HepG2 (cell line): Measurements from ENCODE around the gene UQCR10. TPM values are rescaled to one million over a fixed set of nuclear protein-coding genes. Genes with fewer than 3 reads are reported as not detected.

Experiments used
- ATAC-seq: fragments of 200-7000 bp; cut with Tn5 transposase; 3 replicates; pipeline ENCODE4 v1.9.1; 2020; ENCODE audit warnings: mild to moderate bottlenecking, moderate library complexity
- BruUV-seq: library from RNA; stranded (reverse); fragments of 400-500 nt; replicated peaks from 2 replicates; lab custom pipeline; 2021; lab: Mats Ljungman, UMichigan
- CTCF ChIA-PET: fragments of 300-600 bp; formaldehyde crosslinking; extraction: SDS; loops from one replicate; lab custom pipeline; 2021; ENCODE audit warnings: low total read pairs, inconsistent platforms, low intra/inter-chr PET ratio; lab: Yijun Ruan, JAX
- POLR2A ChIA-PET: fragments of 350-600 bp; sonication (Branson Sonifier 250); formaldehyde crosslinking; loops from one replicate; lab custom pipeline; 2020; ENCODE audit warnings: antibody characterized with exemption, inconsistent platforms; lab: Yijun Ruan, JAX
- DNase-seq: peaks from one replicate; pipeline ENCODE4 v3.0.0-alpha.2; 2015; ENCODE audit warnings: low spot score
- FAIRE-seq: peaks from 3 replicates; lab custom pipeline; 2011; peaks lifted over from hg19 to GRCh38; lab: Jason Lieb, UNC
- H2AFZ ChIP-seq: one replicate; pipeline ENCODE4 v1.6.1; 2011; ENCODE audit warnings: low read length, inconsistent platforms
- H3K27ac ChIP-seq: fragments of 300-600 bp; 3 replicates; pipeline ENCODE4 v1.8.0; 2011; ENCODE audit warnings: mixed run types, mild to moderate bottlenecking, mixed read lengths, low read length, inconsistent platforms; ENCODE audit not compliant: insufficient read depth; ENCODE audit errors: extremely low read length
- H3K27me3 ChIP-seq, 2 experiments: fragments of 200-600 bp in 1 of 2; 2 replicates in 1 of 2; 3 replicates in 1 of 2; pipeline versions ENCODE4 v1.6.0 to v1.8.0; 2011; ENCODE audit warnings: low read length in 2 of 2, mild to moderate bottlenecking in 2 of 2, moderate library complexity in 2 of 2, inconsistent platforms in 1 of 2; ENCODE audit not compliant: insufficient read depth in 2 of 2, control insufficient read depth in 1 of 2
- H3K36me3 ChIP-seq, 2 experiments: fragments of 200-600 bp in 1 of 2; replicated peaks in 1 of 2; 2 replicates in 1 of 2; 3 replicates in 1 of 2; pipeline versions ENCODE4 v1.5.1 to v1.8.0; 2011; ENCODE audit warnings: low read length in 2 of 2, inconsistent platforms in 1 of 2; ENCODE audit not compliant: insufficient read depth in 2 of 2, control insufficient read depth in 1 of 2
- H3K4me1 ChIP-seq: 2 replicates; pipeline ENCODE4 v1.5.1; 2012; ENCODE audit warnings: low read length, inconsistent platforms; ENCODE audit not compliant: insufficient read depth
- H3K4me2 ChIP-seq: 2 replicates; pipeline ENCODE4 v1.6.0; 2011; ENCODE audit warnings: low read depth, low read length, inconsistent platforms
- H3K4me3 ChIP-seq, 3 experiments: fragments of 200-600 bp in 1 of 3; sonication (generic), shearing (Covaris generic) in 1 of 3; replicated peaks in 1 of 3; 2 replicates each; pipeline ENCODE4 v1.5.1; 2011 to 2016; ENCODE audit warnings: low read length in 3 of 3, inconsistent platforms in 2 of 3, low read depth in 2 of 3, mild to moderate bottlenecking in 2 of 3, control low read depth in 1 of 3, mixed read lengths in 1 of 3; ENCODE audit not compliant: insufficient read depth in 1 of 3
- H3K79me2 ChIP-seq: one replicate; pipeline ENCODE4 v1.6.1; 2011; ENCODE audit warnings: low read length, inconsistent platforms; ENCODE audit not compliant: insufficient read depth
- H3K9ac ChIP-seq: 2 replicates; pipeline ENCODE4 v1.6.0; 2011; ENCODE audit warnings: mild to moderate bottlenecking, low read depth, low read length, inconsistent platforms; ENCODE audit not compliant: insufficient read depth
- H3K9me3 ChIP-seq: 2 replicates; pipeline ENCODE4 v1.5.1; 2012; ENCODE audit warnings: mild to moderate bottlenecking, low read length
- H4K20me1 ChIP-seq: 2 replicates; pipeline ENCODE4 v1.6.0; 2011; ENCODE audit warnings: inconsistent platforms, mild to moderate bottlenecking, low read length, moderate library complexity; ENCODE audit not compliant: insufficient read depth
- FOXK1 ChIP-seq: sonication (generic); formaldehyde crosslinking; IDR thresholded peaks from 2 replicates; pipeline ENCODE4 v1.4.0; 2020; ENCODE audit warnings: low read depth, missing genetic modification reagents, borderline replicate concordance
- HDAC2 ChIP-seq: sonication (generic); formaldehyde crosslinking; IDR thresholded peaks from 2 replicates; pipeline ENCODE4 v1.4.0; 2020; ENCODE audit warnings: missing genetic modification reagents
- MEF2D ChIP-seq: sonication (generic); formaldehyde crosslinking; IDR thresholded peaks from 2 replicates; pipeline ENCODE4 v1.5.1; 2020; ENCODE audit warnings: mild to moderate bottlenecking, missing genetic modification reagents
- RFX3 ChIP-seq: IDR thresholded peaks from 2 replicates; pipeline ENCODE4 v1.6.1; 2016; ENCODE audit warnings: missing biosample characterization, missing genetic modification reagents
- RFXANK ChIP-seq: IDR thresholded peaks from 2 replicates; pipeline ENCODE4 v1.6.1; 2016
- ZNF230 ChIP-seq: sonication (generic); formaldehyde crosslinking; IDR thresholded peaks from 2 replicates; pipeline ENCODE4 v1.4.0; 2020; ENCODE audit warnings: mild to moderate bottlenecking, missing genetic modification reagents
- ZNF34 ChIP-seq: sonication (generic); formaldehyde crosslinking; IDR thresholded peaks from 2 replicates; pipeline ENCODE4 v1.4.0; 2020; ENCODE audit warnings: mild to moderate bottlenecking, missing genetic modification reagents, borderline replicate concordance
- ZNF709 ChIP-seq: sonication (generic); formaldehyde crosslinking; IDR thresholded peaks from 2 replicates; pipeline ENCODE4 v1.5.0; 2020; ENCODE audit warnings: mild to moderate bottlenecking, missing genetic modification reagents
- ZNF891 ChIP-seq: sonication (generic); formaldehyde crosslinking; IDR thresholded peaks from 2 replicates; pipeline ENCODE4 v1.5.0; 2020; ENCODE audit warnings: mild to moderate bottlenecking, missing genetic modification reagents
- WGBS: methylation state at CpG from one replicate; pipeline ENCODE4 v1.1.6; 2017; ENCODE audit warnings: low lambda C conversion rate; 5-methylcytosine and 5-hydroxymethylcytosine counted together
- in situ Hi-C: cut with HindIII; loops from 2 replicates; pipeline ENCODE4 v1.10.0; 2017; ENCODE audit warnings: low pct_unique_long_range_greater_than_20kb; ENCODE audit not compliant: extremely low pct_ligation_motif_present
- intact Hi-C: fragments of 100-400 bp; cut with micrococcal nuclease; formaldehyde crosslinking; loops from one replicate; pipeline ENCODE4 v1.10.0; 2022; ENCODE audit not compliant: unreplicated experiment
- polyA plus RNA-seq, 8 experiments: library from polyadenylated mRNA; depleted of rRNA in 3 of 8; stranded (reverse) in 7 of 8; unstranded in 1 of 8; fragments of >200 nt; fragmentation: Illumina TruSeq in 4 of 8; extraction: Trizol in 4 of 8; gene quantifications; 2 replicates each; pipeline versions ENCODE4 v1.2.1 to v1.2.3, GENCODE V29; 2011 to 2016; ENCODE audit warnings: low read depth in 4 of 8, missing spikeins in 1 of 8, mixed read lengths in 1 of 8; ENCODE audit not compliant: insufficient read depth in 1 of 8
- total RNA-seq, 5 experiments: library from RNA; depleted of rRNA; stranded (reverse); fragments of >200 nt; fragmentation: Illumina TruSeq; extraction: Trizol; gene quantifications; 2 replicates each; pipeline ENCODE4 v1.2.3, GENCODE V29; 2016; ENCODE audit warnings: low read depth in 1 of 5
- TF ChIP-seq, protein P1 (sequence below): sonication (generic); formaldehyde crosslinking; IDR thresholded peaks from 2 replicates; pipeline ENCODE4 v1.5.1; 2020; ENCODE audit warnings: missing genetic modification reagents, mild to moderate bottlenecking, borderline replicate concordance
- TF ChIP-seq, protein P2 (sequence below): sonication (generic); formaldehyde crosslinking; IDR thresholded peaks from 2 replicates; pipeline ENCODE4 v1.5.1; 2020; ENCODE audit warnings: missing genetic modification reagents, mild to moderate bottlenecking, borderline replicate concordance
- TF ChIP-seq, protein P3 (sequence below): sonication (generic); formaldehyde crosslinking; IDR thresholded peaks from 2 replicates; pipeline ENCODE4 v1.5.1; 2020; ENCODE audit warnings: mild to moderate bottlenecking, missing genetic modification reagents, moderate library complexity

The UQCR10 gene
- total and polyA plus RNA-seq, 2 of the 13 experiments (the other 11 are each of a cell fraction or from before 2014, with no cell fraction given) = 225 to 232 TPM

DNA sequence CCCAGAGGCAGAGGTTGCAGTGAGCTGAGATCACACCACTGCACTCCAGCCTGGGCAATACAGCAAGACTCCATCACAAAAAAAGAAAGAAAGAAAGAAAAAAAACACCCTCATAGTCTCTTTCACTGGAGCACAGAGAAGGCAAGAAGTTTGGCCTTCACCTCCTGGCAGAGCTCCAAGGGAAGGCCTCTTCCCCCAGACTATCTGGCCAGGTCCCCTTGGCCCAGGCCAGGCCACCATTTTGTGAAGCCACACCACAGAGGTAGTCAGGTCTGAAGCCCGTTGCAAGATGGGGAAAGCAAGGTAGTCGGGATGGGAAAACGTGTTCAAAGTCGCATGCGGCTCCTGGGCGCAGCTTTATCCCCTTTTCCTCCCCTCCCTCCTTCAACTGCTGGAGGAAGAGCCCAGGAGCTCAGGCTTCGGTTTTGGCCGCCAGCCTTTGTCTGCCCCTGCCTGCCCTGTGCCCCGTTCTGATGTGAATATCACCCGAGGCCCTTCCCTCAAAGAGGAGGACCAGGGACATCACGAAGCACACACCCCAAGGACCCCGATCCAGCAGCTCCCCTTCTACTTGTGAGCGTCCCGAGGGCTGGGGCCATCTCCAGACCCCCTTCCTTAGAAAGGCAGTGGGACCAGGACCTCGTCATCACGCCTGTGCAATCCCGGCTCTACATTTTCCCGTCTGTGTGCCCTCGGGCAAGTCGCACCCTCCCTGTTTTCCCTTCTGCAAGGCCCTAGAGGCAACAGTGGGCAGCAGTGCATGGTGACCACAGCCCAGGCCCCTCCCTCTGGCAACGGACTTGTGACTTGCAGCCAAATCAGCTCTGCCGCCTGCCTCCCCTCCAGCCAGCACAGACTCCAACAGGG, 29.7 kb upstream of the UQCR10 start (continued):
- TF ChIP-seq, protein P1, sequence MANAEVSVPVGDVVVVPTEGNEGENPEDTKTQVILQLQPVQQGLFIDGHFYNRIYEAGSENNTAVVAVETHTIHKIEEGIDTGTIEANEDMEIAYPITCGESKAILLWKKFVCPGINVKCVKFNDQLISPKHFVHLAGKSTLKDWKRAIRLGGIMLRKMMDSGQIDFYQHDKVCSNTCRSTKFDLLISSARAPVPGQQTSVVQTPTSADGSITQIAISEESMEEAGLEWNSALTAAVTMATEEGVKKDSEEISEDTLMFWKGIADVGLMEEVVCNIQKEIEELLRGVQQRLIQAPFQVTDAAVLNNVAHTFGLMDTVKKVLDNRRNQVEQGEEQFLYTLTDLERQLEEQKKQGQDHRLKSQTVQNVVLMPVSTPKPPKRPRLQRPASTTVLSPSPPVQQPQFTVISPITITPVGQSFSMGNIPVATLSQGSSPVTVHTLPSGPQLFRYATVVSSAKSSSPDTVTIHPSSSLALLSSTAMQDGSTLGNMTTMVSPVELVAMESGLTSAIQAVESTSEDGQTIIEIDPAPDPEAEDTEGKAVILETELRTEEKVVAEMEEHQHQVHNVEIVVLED = no peak
- TF ChIP-seq ZNF34 = no peak
- TF ChIP-seq, all 625 proteins: peak for 0

DNA sequence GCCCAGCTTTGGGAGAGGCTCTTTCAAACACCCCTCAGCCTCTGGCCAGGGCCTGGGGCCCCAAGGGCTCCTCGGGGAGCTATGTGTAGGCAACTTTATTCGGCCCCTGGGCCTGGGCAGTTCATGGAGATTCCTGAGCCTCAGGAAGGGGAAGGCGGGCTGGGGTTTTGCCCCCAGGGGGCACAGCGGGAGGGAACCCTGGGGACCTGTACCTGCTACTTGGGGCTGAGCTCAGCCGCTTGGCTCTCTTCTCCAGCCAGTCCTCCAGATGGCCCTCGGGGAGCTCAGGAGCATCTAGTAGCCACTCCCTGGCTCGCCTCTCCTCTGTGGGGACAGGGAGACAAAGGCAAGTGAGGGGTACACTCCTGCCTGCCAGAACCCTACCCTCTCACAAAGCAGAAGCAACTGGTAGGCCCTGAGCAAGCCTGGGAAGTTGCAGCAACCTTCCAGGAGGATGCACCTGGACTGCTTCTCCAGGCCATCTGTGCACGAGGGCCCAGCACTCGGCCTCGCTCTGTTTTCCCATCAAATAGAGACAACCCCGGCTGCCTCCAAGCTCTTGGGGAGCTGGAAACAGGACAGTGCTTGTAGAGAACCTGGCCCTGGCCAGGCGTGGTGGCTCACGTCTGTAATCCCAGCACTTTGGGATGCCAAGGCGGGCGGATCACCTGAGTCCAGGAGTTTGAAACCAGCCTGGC, 28.9 kb upstream of the UQCR10 start:
- Histone ChIP-seq H3K9me3 (no peaks in the 10 kb centered on the region), H3K27ac (no peak overlapping the region), H3K27me3 (no peaks in the 10 kb centered on the region), H2AFZ (no peak overlapping the region), H3K36me3 (peaks cover 3% of the 10 kb centered on the region in 2 experiments; a peak in 3 of 5 replicates), H3K4me2 (no peak overlapping the region), H3K9ac (no peak overlapping the region), H3K4me3 (no peak overlapping the region), H4K20me1 (no peaks in the 10 kb centered on the region), H3K79me2 (no peaks in the 10 kb centered on the region), H3K4me1 (no peaks in the 10 kb centered on the region)
- TF ChIP-seq FOXK1 (CRISPR knock-in tag) = no peak
- TF ChIP-seq, protein P2, sequence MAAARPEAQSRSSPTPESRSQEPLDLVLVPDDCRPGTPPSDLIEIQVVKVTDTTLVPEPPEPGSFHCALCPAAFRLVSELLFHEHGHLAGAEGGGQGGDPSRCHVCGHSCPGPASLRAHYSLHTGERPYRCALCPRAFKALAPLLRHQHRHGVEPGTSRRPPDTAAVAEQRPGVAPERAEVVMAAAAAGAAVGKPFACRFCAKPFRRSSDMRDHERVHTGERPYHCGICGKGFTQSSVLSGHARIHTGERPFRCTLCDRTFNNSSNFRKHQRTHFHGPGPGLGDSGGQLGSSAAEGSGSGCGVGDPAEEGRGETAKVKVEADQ (CRISPR knock-in tag) = no peak
- no peak for TF ChIP-seq ZNF891
- TF ChIP-seq, protein P3, sequence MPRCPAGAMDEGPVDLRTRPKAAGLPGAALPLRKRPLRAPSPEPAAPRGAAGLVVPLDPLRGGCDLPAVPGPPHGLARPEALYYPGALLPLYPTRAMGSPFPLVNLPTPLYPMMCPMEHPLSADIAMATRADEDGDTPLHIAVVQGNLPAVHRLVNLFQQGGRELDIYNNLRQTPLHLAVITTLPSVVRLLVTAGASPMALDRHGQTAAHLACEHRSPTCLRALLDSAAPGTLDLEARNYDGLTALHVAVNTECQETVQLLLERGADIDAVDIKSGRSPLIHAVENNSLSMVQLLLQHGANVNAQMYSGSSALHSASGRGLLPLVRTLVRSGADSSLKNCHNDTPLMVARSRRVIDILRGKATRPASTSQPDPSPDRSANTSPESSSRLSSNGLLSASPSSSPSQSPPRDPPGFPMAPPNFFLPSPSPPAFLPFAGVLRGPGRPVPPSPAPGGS (CRISPR knock-in tag) = no peak
- TF ChIP-seq ZNF230 = no peak
- no peak for TF ChIP-seq ZNF709 (CRISPR knock-in tag)
- no peak for TF ChIP-seq HDAC2 (CRISPR knock-in tag)
- no peak for TF ChIP-seq RFX3 (CRISPR knock-in tag)
- no peak for TF ChIP-seq RFXANK
- no peak for TF ChIP-seq MEF2D (CRISPR knock-in tag)
- intact Hi-C loops = no loop called here
- POLR2A ChIA-PET = no interaction called here
- no TSS peak for BruUV-seq
- WGBS = 81% methylated on average over 6 of the region's 15 CpGs
- in situ Hi-C loops = no loop called here
- CTCF ChIA-PET = no interaction called here
- no peak for DNase-seq
- FAIRE-seq = no peak
- ATAC-seq = no peak
